HG03039 (cell line): ENCODE data around the gene NPAT.
A peak's percentile ranks its signal among the peaks of the same experiment; 100 is the strongest.

Source experiments
- ATAC-seq: cut with Tn5 transposase; IDR thresholded peaks from one replicate; pipeline ENCODE4 v1.9.1; 2021; ENCODE audit warnings: mild to moderate bottlenecking, moderate library complexity; ENCODE audit not compliant: unreplicated experiment

The NPAT gene

GRCh38 chr11:108220721-108221336 lies 1.6 kb downstream of the NPAT start:
- ATAC-seq, result no peak

GRCh38 chr11:108218912-108219783 lies 3.3 kb downstream of the NPAT start:
- ATAC-seq, result no peak

- no peak for ATAC-seq
Measured at GRCh38 chr11:108218455-108218854, 4.0 kb downstream of the NPAT start.

- no peak for ATAC-seq
Measured at GRCh38 chr11:108216988-108217387, 5.5 kb downstream of the NPAT start.

GRCh38 chr11:108213784-108214183 lies 8.7 kb downstream of the NPAT start:
- no peak for ATAC-seq

- ATAC-seq, result no peak
Measured at GRCh38 chr11:108210441-108210840, 12.0 kb downstream of the NPAT start.

GRCh38 chr11:108207683-108208060 lies 14.8 kb downstream of the NPAT start:
- ATAC-seq, result no peak

- ATAC-seq, result no peak
Measured at GRCh38 chr11:108206969-108207682, 15.3 kb downstream of the NPAT start.

- no peak for ATAC-seq
Measured at GRCh38 chr11:108206171-108206570, 16.3 kb downstream of the NPAT start.

- no peak for ATAC-seq
Measured at GRCh38 chr11:108204929-108205499, 17.4 kb downstream of the NPAT start.

GRCh38 chr11:108204376-108204775 lies 18.1 kb downstream of the NPAT start:
- no peak for ATAC-seq

GRCh38 chr11:108203075-108203474 lies 19.4 kb downstream of the NPAT start:
- no peak for ATAC-seq

GRCh38 chr11:108199446-108200321 lies 22.8 kb downstream of the NPAT start:
- ATAC-seq, result peak; percentile 71

GRCh38 chr11:108198833-108199232 lies 23.6 kb downstream of the NPAT start:
- no peak for ATAC-seq

GRCh38 chr11:108197351-108197750 lies 25.1 kb downstream of the NPAT start:
- no peak for ATAC-seq

GRCh38 chr11:108196901-108197300 lies 25.5 kb downstream of the NPAT start:
- ATAC-seq, result no peak

- ATAC-seq, result no peak
Measured at GRCh38 chr11:108193725-108194124, 28.7 kb downstream of the NPAT start.

GRCh38 chr11:108177570-108177969 lies 44.9 kb downstream of the NPAT start:
- no peak for ATAC-seq

- no peak for ATAC-seq
Measured at GRCh38 chr11:108170184-108170583, 52.3 kb downstream of the NPAT start.

- ATAC-seq, result no peak
Measured at GRCh38 chr11:108167624-108168023, 54.8 kb downstream of the NPAT start.
